Calu3 (cell line): ENCODE measurements around the gene AK9. TPM values are rescaled to one million over a fixed set of nuclear protein-coding genes. Genes with fewer than 3 reads are reported as not detected.

ENCODE experiments used
- BruUV-seq: library from RNA; stranded (reverse); fragments of 400-500 nt; replicated peaks from 2 replicates; lab custom pipeline; 2021; lab: Mats Ljungman, UMichigan
- CTCF ChIA-PET: fragments of 300-600 bp; sonication (Branson Sonifier 250); formaldehyde crosslinking; loops from one replicate; lab custom pipeline; 2022; ENCODE audit warnings: antibody characterized with exemption; lab: Charles Lee
- DNase-seq: peaks from one replicate; pipeline ENCODE4 v3.0.0; 2022
- H3K27ac Mint-ChIP-seq: one replicate; pipeline ENCODE4 v1.8.0; 2022; ENCODE audit warnings: mixed read lengths; ENCODE audit not compliant: unreplicated experiment
- H3K27me3 Mint-ChIP-seq: one replicate; pipeline ENCODE4 v1.8.0; 2022; ENCODE audit warnings: mixed read lengths; ENCODE audit not compliant: unreplicated experiment
- H3K36me3 Mint-ChIP-seq: one replicate; pipeline ENCODE4 v1.8.0; 2022; ENCODE audit warnings: mild to moderate bottlenecking, moderate library complexity, mixed read lengths; ENCODE audit not compliant: insufficient read depth, unreplicated experiment
- H3K4me1 Mint-ChIP-seq: one replicate; pipeline ENCODE4 v1.8.0; 2022; ENCODE audit warnings: mild to moderate bottlenecking, low read depth, mixed read lengths; ENCODE audit not compliant: unreplicated experiment
- H3K4me3 Mint-ChIP-seq: one replicate; pipeline ENCODE4 v1.8.0; 2022; ENCODE audit warnings: mild to moderate bottlenecking, low read depth, moderate library complexity, mixed read lengths; ENCODE audit not compliant: unreplicated experiment
- H3K9me3 Mint-ChIP-seq: one replicate; pipeline ENCODE4 v1.8.0; 2022; ENCODE audit warnings: low read depth, mixed read lengths; ENCODE audit not compliant: unreplicated experiment
- CTCF ChIP-seq: fragments of 200-600 bp; IDR thresholded peaks from one replicate; pipeline ENCODE4 v1.8.0; 2022; ENCODE audit warnings: antibody characterized with exemption; ENCODE audit not compliant: unreplicated experiment
- intact Hi-C: fragments of 100-400 bp; cut with micrococcal nuclease; formaldehyde crosslinking; loops from one replicate; pipeline ENCODE4 v1.10.0; 2022; ENCODE audit not compliant: unreplicated experiment
- total RNA-seq: library from RNA; stranded (reverse); gene quantifications from 2 replicates; pipeline ENCODE4 v1.2.3, GENCODE V29; 2022

Gene AK9
- total RNA-seq, 1 experiment from 2014 or later: 7.6 TPM

- H3K27ac Mint-ChIP-seq: no peak overlapping the region
These were observed 184.2 kb downstream of the AK9 start for GRCh38 chr6:109506841-109507240.

GRCh38 chr6:109506314-109506713 lies 184.7 kb downstream of the AK9 start:
- TF ChIP-seq CTCF: no peak
- no peak for DNase-seq
- no TSS peak for BruUV-seq
- Mint-ChIP-seq H3K27me3 (no peaks in the 10 kb centered on the region), H3K4me1 (peaks cover 9% of the 10 kb centered on the region), H3K36me3 (no peaks in the 10 kb centered on the region), H3K4me3 (no peak overlapping the region), H3K9me3 (no peaks in the 10 kb centered on the region), H3K27ac (no peak overlapping the region)
- CTCF ChIA-PET: no interaction called here
- intact Hi-C loops: no loop called here

More at GRCh38 chr6:109506841-109507240, 184.2 kb downstream of the AK9 start:
- no peak overlapping the region for H3K4me3 Mint-ChIP-seq
- TF ChIP-seq CTCF: no peak
- peaks cover 9% of the 10 kb centered on the region for H3K4me1 Mint-ChIP-seq
- CTCF ChIA-PET: no interaction called here
- no peaks in the 10 kb centered on the region for H3K9me3 Mint-ChIP-seq
- intact Hi-C loops: no loop called here
- BruUV-seq: no TSS peak
- no peaks in the 10 kb centered on the region for H3K36me3 Mint-ChIP-seq
- no peak for DNase-seq
- H3K27me3 Mint-ChIP-seq: no peaks in the 10 kb centered on the region

GRCh38 chr6:109503327-109504224 lies 187.4 kb downstream of the AK9 start:
- no peaks in the 10 kb centered on the region for H3K27me3 Mint-ChIP-seq
- no peak for TF ChIP-seq CTCF
- no peak overlapping the region for H3K4me3 Mint-ChIP-seq
- no peaks in the 10 kb centered on the region for H3K9me3 Mint-ChIP-seq
- peaks cover 9% of the 10 kb centered on the region for H3K4me1 Mint-ChIP-seq
- no peaks in the 10 kb centered on the region for H3K36me3 Mint-ChIP-seq
- CTCF ChIA-PET: no interaction called here
- no TSS peak for BruUV-seq
- DNase-seq: no peak
- H3K27ac Mint-ChIP-seq: no peak overlapping the region
- intact Hi-C loops: no loop called here

- H3K4me3 Mint-ChIP-seq: no peak overlapping the region
- no peak for DNase-seq
- no TSS peak for BruUV-seq
- H3K4me1 Mint-ChIP-seq: no peaks in the 10 kb centered on the region
- no peaks in the 10 kb centered on the region for H3K36me3 Mint-ChIP-seq
- intact Hi-C loops: no loop called here
- no peak for TF ChIP-seq CTCF
- CTCF ChIA-PET: no interaction called here
- H3K27ac Mint-ChIP-seq: no peak overlapping the region
- H3K27me3 Mint-ChIP-seq: peaks cover 22% of the 10 kb centered on the region
- no peaks in the 10 kb centered on the region for H3K9me3 Mint-ChIP-seq
These were observed 192.1 kb downstream of the AK9 start for GRCh38 chr6:109498936-109499335.
